Ovary (tissue), 3 donors: ENCODE measurements around the gene TMEM135.

Experiments used
- CTCF ChIP-seq, 3 donors: fragments of 450-650 bp in 2 of 3; fragments of 200-600 bp in 1 of 3; IDR thresholded peaks; one replicate each; pipeline versions ENCODE4 v1.5.1 to v1.8.0; 2016 to 2022; ENCODE audit warnings: antibody characterized with exemption in 3 of 3, mild to moderate bottlenecking in 1 of 3
- EP300 ChIP-seq: sonication (generic); formaldehyde crosslinking; IDR thresholded peaks from one replicate; pipeline ENCODE4 v1.6.1; 2017; ENCODE audit warnings: antibody characterized with exemption
- POLR2A ChIP-seq: fragments of 450-650 bp; IDR thresholded peaks from one replicate; pipeline ENCODE4 v1.6.1; 2017; ENCODE audit warnings: antibody characterized with exemption, mild to moderate bottlenecking, moderate library complexity
- donor health status: DM: no; HTN: no; CAD: no.

DNA sequence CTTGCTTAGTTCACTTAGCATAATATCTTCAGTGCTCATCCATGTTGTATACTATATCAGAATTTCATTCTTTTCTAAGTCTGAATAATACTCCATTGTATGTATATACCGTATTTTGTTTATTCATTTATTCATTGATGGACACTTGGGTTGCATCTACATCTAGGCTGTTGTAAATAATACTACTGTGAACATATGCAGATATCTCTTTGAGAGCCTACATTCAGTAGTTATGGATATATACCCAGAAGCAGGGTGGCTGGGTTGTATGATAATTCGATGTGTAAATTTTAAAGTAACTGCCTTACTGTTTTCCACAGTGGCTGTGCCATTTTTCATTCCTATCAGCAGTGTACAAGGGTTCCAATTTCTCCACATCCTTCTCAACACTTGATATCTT lies 116.5 kb downstream of the TMEM135 start:
- TF ChIP-seq CTCF (IDR thresholded peaks at IDR 0.05) (no peak), POLR2A (no peak), EP300 (no peak)
